ENCODE measurements around the gene SLC26A1.
"Not testable (repeated sequence)": the region's sequence is repeated elsewhere in the genome, so short reads cannot be mapped to it uniquely, and the experiment has no call there.

Gene SLC26A1

GRCh38 chr4:982814-983213, 10.4 kb downstream of the SLC26A1 start:
- no peak for DNase-seq

GRCh38 chr4:982291-982690, 10.9 kb downstream of the SLC26A1 start:
- no peak for DNase-seq

GRCh38 chr4:978957-979701, 14.1 kb downstream of the SLC26A1 start:
- DNase-seq, result no peak

GRCh38 chr4:976016-976415, 17.2 kb downstream of the SLC26A1 start:
- not testable (repeated sequence) for DNase-seq

- no peak for DNase-seq
Measured at GRCh38 chr4:974668-975067, 18.5 kb downstream of the SLC26A1 start.

- DNase-seq, result peak; percentile 61
Measured at GRCh38 chr4:973431-974397, 19.5 kb downstream of the SLC26A1 start, which contains the start of gene DGKQ. TSS of gene DGKQ (minus strand) at chr4:973569. CDS start at chr4:973482, 87 bp downstream.

GRCh38 chr4:972651-973424, 20.4 kb downstream of the SLC26A1 start:
- DNase-seq, result no peak

- DNase-seq, result no peak
Measured at GRCh38 chr4:971666-972500, 21.3 kb downstream of the SLC26A1 start.

- no peak for DNase-seq
Measured at GRCh38 chr4:970854-971520, 22.2 kb downstream of the SLC26A1 start.

- DNase-seq, result no peak
Measured at GRCh38 chr4:970046-970745, 23.0 kb downstream of the SLC26A1 start.

GRCh38 chr4:968621-969394, 24.4 kb downstream of the SLC26A1 start:
- no peak for DNase-seq

GRCh38 chr4:968221-968620, 25.0 kb downstream of the SLC26A1 start:
- DNase-seq, result no peak

GRCh38 chr4:967113-968104, 25.8 kb downstream of the SLC26A1 start:
- no peak for DNase-seq

- DNase-seq, result no peak
Measured at GRCh38 chr4:966266-967112, 26.7 kb downstream of the SLC26A1 start.

- DNase-seq, result no peak
Measured at GRCh38 chr4:965766-966134, 27.5 kb downstream of the SLC26A1 start.

GRCh38 chr4:965048-965765, 28.0 kb downstream of the SLC26A1 start:
- DNase-seq, result no peak

All from NCI-H345 (cell line).